Keratinocyte (primary cell): ENCODE data around the gene ANKRD24. TPM values are rescaled to one million over a fixed set of nuclear protein-coding genes. Genes with fewer than 3 reads are reported as not detected.

Source experiments
- DNase-seq: peaks from one replicate; pipeline ENCODE4 v3.0.0-alpha.2; 2011; ENCODE audit warnings: low read depth, missing footprints, low spot score
- FAIRE-seq: peaks from 2 replicates; lab custom pipeline; 2011; peaks lifted over from hg19 to GRCh38; lab: Jason Lieb, UNC
- H2AFZ ChIP-seq: 2 replicates; pipeline ENCODE4 v1.6.0; 2012; ENCODE audit warnings: low read length, control low read depth, inconsistent platforms; ENCODE audit not compliant: control insufficient read depth
- H3K27ac ChIP-seq: 2 replicates; pipeline ENCODE4 v1.5.1; 2011; ENCODE audit warnings: low read length; ENCODE audit not compliant: control insufficient read depth, insufficient read depth
- H3K27me3 ChIP-seq: 3 replicates; pipeline ENCODE4 v1.6.0; 2011; ENCODE audit warnings: low read length; ENCODE audit not compliant: control insufficient read depth, insufficient read depth; ENCODE audit errors: extremely low read depth
- H3K36me3 ChIP-seq, 2 experiments: 2 replicates in 1 of 2; 3 replicates in 1 of 2; pipeline ENCODE4 v1.5.1; 2011; ENCODE audit warnings: low read length in 2 of 2, mild to moderate bottlenecking in 1 of 2; ENCODE audit not compliant: control insufficient read depth in 2 of 2, insufficient read depth in 2 of 2; ENCODE audit errors: extremely low read depth in 1 of 2
- H3K4me1 ChIP-seq: 3 replicates; pipeline ENCODE4 v1.5.1; 2011; ENCODE audit warnings: low read length; ENCODE audit not compliant: control insufficient read depth, insufficient read depth; ENCODE audit errors: extremely low read depth
- H3K4me2 ChIP-seq: 3 replicates; pipeline ENCODE4 v1.6.0; 2011; ENCODE audit warnings: low read depth, low read length; ENCODE audit not compliant: control insufficient read depth, insufficient read depth; ENCODE audit errors: extremely low read depth
- H3K4me3 ChIP-seq, 3 experiments: fragments of 200-600 bp in 1 of 3; sonication (generic) in 1 of 3; 2 replicates in 2 of 3; 3 replicates in 1 of 3; pipeline ENCODE4 v1.5.1; 2011 to 2016; ENCODE audit warnings: low read length in 3 of 3, mild to moderate bottlenecking in 3 of 3, control low read depth in 2 of 3, inconsistent platforms in 1 of 3, low read depth in 1 of 3, mixed read lengths in 1 of 3, mixed run types in 1 of 3, moderate library complexity in 1 of 3; ENCODE audit not compliant: control insufficient read depth in 2 of 3, insufficient read depth in 2 of 3; ENCODE audit errors: extremely low read depth in 1 of 3
- H3K79me2 ChIP-seq: 2 replicates; pipeline ENCODE4 v1.6.0; 2012; ENCODE audit warnings: low read length; ENCODE audit not compliant: control insufficient read depth, insufficient read depth
- H3K9ac ChIP-seq: 3 replicates; pipeline ENCODE4 v1.6.0; 2011; ENCODE audit warnings: low read length; ENCODE audit not compliant: control insufficient read depth, insufficient read depth; ENCODE audit errors: extremely low read depth
- H3K9me1 ChIP-seq: 3 replicates; pipeline ENCODE4 v1.6.0; 2011; ENCODE audit warnings: low read length; ENCODE audit not compliant: control insufficient read depth, insufficient read depth; ENCODE audit errors: extremely low read depth
- H3K9me3 ChIP-seq: 2 replicates; pipeline ENCODE4 v1.5.1; 2012; ENCODE audit warnings: low read depth, low read length; ENCODE audit not compliant: control insufficient read depth
- H4K20me1 ChIP-seq: 3 replicates; pipeline ENCODE4 v1.6.0; 2011; ENCODE audit warnings: low read length; ENCODE audit not compliant: control insufficient read depth, insufficient read depth; ENCODE audit errors: extremely low read depth
- EZH2 ChIP-seq: IDR thresholded peaks from one replicate; pipeline ENCODE4 v1.6.1; 2012; ENCODE audit warnings: inconsistent platforms, mild to moderate bottlenecking, low read length, moderate library complexity
- dilution Hi-C: fragments of 300-500 bp; cut with MboI; formaldehyde crosslinking; loops from one replicate; pipeline ENCODE4 v1.7.0; 2020; ENCODE audit warnings: low sequenced_read_pairs; ENCODE audit not compliant: extremely low pct_ligation_motif_present
- polyA plus RNA-seq, 5 experiments: library from polyadenylated mRNA; depleted of rRNA in 3 of 5; stranded (reverse) in 3 of 5; stranded (forward) in 1 of 5; unstranded in 1 of 5; fragments of >200 nt; gene quantifications; 1 replicate in 1 of 5; 2 replicates in 3 of 5; 3 replicates in 1 of 5; pipeline versions ENCODE4 v1.2.1 to v1.2.3, GENCODE V29; 2011 to 2012; ENCODE audit warnings: missing spikeins in 2 of 5, low read depth in 1 of 5, low replicate concordance in 1 of 5
- TF ChIP-seq, protein P1 (sequence below), 3 experiments: IDR thresholded peaks in 1 of 3; conservative IDR thresholded peaks in 1 of 3; optimal IDR thresholded peaks in 1 of 3; 2 replicates in 2 of 3; 3 replicates in 1 of 3; pipeline versions ENCODE3 to v1.5.1; 2011; ENCODE audit warnings: low read length in 3 of 3, mild to moderate bottlenecking in 3 of 3, moderate library complexity in 2 of 3, control low read depth in 1 of 3, inconsistent platforms in 1 of 3; ENCODE audit not compliant: insufficient read depth in 2 of 3; ENCODE audit errors: extremely low read depth in 1 of 3

Gene ANKRD24
- polyA plus RNA-seq, 1 donor (not counting 4 experiments of a cell fraction or from before 2014, with no cell fraction given) = 0.07 TPM

GRCh38 chr19:4149518-4150288 lies 32.8 kb upstream of the ANKRD24 start:
- Histone ChIP-seq H3K36me3 (no peaks in the 10 kb centered on the region), H2AFZ (no peak overlapping the region), H3K9me1 (no peaks in the 10 kb centered on the region), H3K79me2 (no peaks in the 10 kb centered on the region), H3K4me1 (peaks cover 6% of the 10 kb centered on the region), H3K9ac (no peak overlapping the region), H4K20me1 (no peaks in the 10 kb centered on the region), H3K27ac (no peak overlapping the region), H3K27me3 (no peaks in the 10 kb centered on the region), H3K4me2 (no peak overlapping the region), H3K4me3 (no peak overlapping the region), H3K9me3 (no peaks in the 10 kb centered on the region)
- no peak for DNase-seq
- no peak for TF ChIP-seq EZH2
- TF ChIP-seq, protein P1, sequence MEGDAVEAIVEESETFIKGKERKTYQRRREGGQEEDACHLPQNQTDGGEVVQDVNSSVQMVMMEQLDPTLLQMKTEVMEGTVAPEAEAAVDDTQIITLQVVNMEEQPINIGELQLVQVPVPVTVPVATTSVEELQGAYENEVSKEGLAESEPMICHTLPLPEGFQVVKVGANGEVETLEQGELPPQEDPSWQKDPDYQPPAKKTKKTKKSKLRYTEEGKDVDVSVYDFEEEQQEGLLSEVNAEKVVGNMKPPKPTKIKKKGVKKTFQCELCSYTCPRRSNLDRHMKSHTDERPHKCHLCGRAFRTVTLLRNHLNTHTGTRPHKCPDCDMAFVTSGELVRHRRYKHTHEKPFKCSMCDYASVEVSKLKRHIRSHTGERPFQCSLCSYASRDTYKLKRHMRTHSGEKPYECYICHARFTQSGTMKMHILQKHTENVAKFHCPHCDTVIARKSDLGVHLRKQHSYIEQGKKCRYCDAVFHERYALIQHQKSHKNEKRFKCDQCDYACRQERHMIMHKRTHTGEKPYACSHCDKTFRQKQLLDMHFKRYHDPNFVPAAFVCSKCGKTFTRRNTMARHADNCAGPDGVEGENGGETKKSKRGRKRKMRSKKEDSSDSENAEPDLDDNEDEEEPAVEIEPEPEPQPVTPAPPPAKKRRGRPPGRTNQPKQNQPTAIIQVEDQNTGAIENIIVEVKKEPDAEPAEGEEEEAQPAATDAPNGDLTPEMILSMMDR (optimal IDR thresholded peaks at IDR 0.05 in 1 of 3, IDR thresholded peaks at IDR 0.05 in 1 of 3, conservative IDR thresholded peaks at IDR 0.05 in 1 of 3; ENCODE audit: extremely low read depth in 1 of 3, insufficient read depth in 2 of 3, low read length in 3 of 3) = no peak
- dilution Hi-C loops = no loop called here
- no peak for FAIRE-seq

GRCh38 chr19:4151623-4152022 lies 30.9 kb upstream of the ANKRD24 start:
- Histone ChIP-seq H3K9me3 (no peaks in the 10 kb centered on the region), H3K79me2 (no peaks in the 10 kb centered on the region), H3K4me2 (no peak overlapping the region), H3K4me3 (no peak overlapping the region), H3K27me3 (no peaks in the 10 kb centered on the region), H3K9ac (no peak overlapping the region), H3K36me3 (no peaks in the 10 kb centered on the region), H3K27ac (no peak overlapping the region), H3K9me1 (no peaks in the 10 kb centered on the region), H3K4me1 (no peaks in the 10 kb centered on the region), H2AFZ (no peak overlapping the region), H4K20me1 (no peaks in the 10 kb centered on the region)
- no peak for TF ChIP-seq EZH2
- TF ChIP-seq, protein P1 (optimal IDR thresholded peaks at IDR 0.05 in 1 of 3, IDR thresholded peaks at IDR 0.05 in 1 of 3, conservative IDR thresholded peaks at IDR 0.05 in 1 of 3; ENCODE audit: extremely low read depth in 1 of 3, insufficient read depth in 2 of 3, low read length in 3 of 3) = no peak
- dilution Hi-C loops = no loop called here
- FAIRE-seq (no peak), DNase-seq (no peak)
